Mesothelial cell of epicardium (in vitro differentiated cells): ENCODE measurements around the gene HDAC10. TPM values are rescaled to one million over a fixed set of nuclear protein-coding genes. Genes with fewer than 3 reads are reported as not detected.

Source experiments
- DNase-seq, 2 experiments: peaks; one replicate each; pipeline ENCODE4 v3.0.0; 2021; ENCODE audit warnings: low spot score in 2 of 2; ENCODE audit not compliant: unreplicated experiment in 2 of 2
- H3K27ac Mint-ChIP-seq: 2 replicates; pipeline ENCODE4 v1.8.0; 2021; ENCODE audit warnings: mixed read lengths
- H3K27me3 Mint-ChIP-seq: 2 replicates; pipeline ENCODE4 v1.8.0; 2021; ENCODE audit warnings: low read depth, mixed read lengths
- H3K36me3 Mint-ChIP-seq: 2 replicates; pipeline ENCODE4 v1.8.0; 2021; ENCODE audit warnings: mixed read lengths
- H3K4me1 Mint-ChIP-seq: 2 replicates; pipeline ENCODE4 v1.8.0; 2021; ENCODE audit warnings: mixed read lengths
- H3K4me3 Mint-ChIP-seq: 2 replicates; pipeline ENCODE4 v1.8.0; 2021; ENCODE audit warnings: mild to moderate bottlenecking, moderate library complexity, mixed read lengths
- H3K9me3 Mint-ChIP-seq: 2 replicates; pipeline ENCODE4 v1.8.0; 2021; ENCODE audit warnings: mixed read lengths
- CTCF ChIP-seq: fragments of 200-600 bp; sonication (generic); IDR thresholded peaks from one replicate; pipeline ENCODE4 v1.5.0; 2021; ENCODE audit warnings: antibody characterized with exemption; ENCODE audit not compliant: unreplicated experiment
- total RNA-seq: library from RNA; stranded (reverse); gene quantifications from 3 replicates; pipeline ENCODE4 v1.2.1, GENCODE V29; 2021

The HDAC10 gene
- total RNA-seq, 1 donor from 2014 or later: 79.5 TPM

GRCh38 chr22:50257041-50257440 lies 6.0 kb upstream of the HDAC10 start:
- H3K9me3 Mint-ChIP-seq: no peaks in the 10 kb centered on the region
- TF ChIP-seq CTCF: no peak
- peaks cover 2% of the 10 kb centered on the region for H3K4me1 Mint-ChIP-seq
- no peak overlapping the region for H3K4me3 Mint-ChIP-seq
- H3K27ac Mint-ChIP-seq: no peak overlapping the region
- DNase-seq: no peak
- no peaks in the 10 kb centered on the region for H3K36me3 Mint-ChIP-seq
- H3K27me3 Mint-ChIP-seq: peaks cover under 1% of the 10 kb centered on the region

- DNase-seq: no peak
- H3K27me3 Mint-ChIP-seq: no peaks in the 10 kb centered on the region
- H3K9me3 Mint-ChIP-seq: no peaks in the 10 kb centered on the region
- H3K4me3 Mint-ChIP-seq: no peak overlapping the region
- TF ChIP-seq CTCF: no peak
- no peaks in the 10 kb centered on the region for H3K36me3 Mint-ChIP-seq
- H3K4me1 Mint-ChIP-seq: no peaks in the 10 kb centered on the region
- no peak overlapping the region for H3K27ac Mint-ChIP-seq
These were observed 5.3 kb upstream of the HDAC10 start for GRCh38 chr22:50256258-50256862.

- Mint-ChIP-seq H3K27ac (no peak overlapping the region), H3K4me3 (no peak overlapping the region), H3K9me3 (no peaks in the 10 kb centered on the region), H3K27me3 (no peaks in the 10 kb centered on the region), H3K4me1 (peaks cover 2% of the 10 kb centered on the region), H3K36me3 (no peaks in the 10 kb centered on the region)
- DNase-seq: no peak
- no peak for TF ChIP-seq CTCF
These were observed 4.5 kb upstream of the HDAC10 start for GRCh38 chr22:50255607-50256006.

- DNase-seq: no peak
- Mint-ChIP-seq H3K27ac (no peak overlapping the region), H3K9me3 (no peaks in the 10 kb centered on the region), H3K4me1 (peaks cover 5% of the 10 kb centered on the region), H3K27me3 (no peaks in the 10 kb centered on the region), H3K36me3 (no peaks in the 10 kb centered on the region), H3K4me3 (no peak overlapping the region)
- no peak for TF ChIP-seq CTCF
These were observed 4.0 kb upstream of the HDAC10 start for GRCh38 chr22:50255099-50255498.

GRCh38 chr22:50253941-50254340 lies 2.9 kb upstream of the HDAC10 start:
- Mint-ChIP-seq H3K27ac (no peak overlapping the region), H3K4me1 (peaks cover 6% of the 10 kb centered on the region), H3K27me3 (no peaks in the 10 kb centered on the region), H3K9me3 (no peaks in the 10 kb centered on the region), H3K36me3 (no peaks in the 10 kb centered on the region), H3K4me3 (no peak overlapping the region)
- DNase-seq: no peak
- no peak for TF ChIP-seq CTCF
